HT-29 (cell line): Measurements from ENCODE around the gene S1PR4. TPM values are rescaled to one million over a fixed set of nuclear protein-coding genes. Genes with fewer than 3 reads are reported as not detected.

Experiments
- DNase-seq: peaks from one replicate; pipeline ENCODE4 v3.0.0-alpha.2; 2015; ENCODE audit warnings: low spot score
- total RNA-seq: library from RNA; depleted of rRNA; stranded (reverse); fragments of >200 nt; shearing (Covaris generic); gene quantifications from 2 replicates; pipeline ENCODE4 v1.2.3, GENCODE V29; 2014; rRNA removed

The S1PR4 gene
- total RNA-seq, result not detected in 2 replicates

GRCh38 chr19:3178377-3178972 lies at the start of gene S1PR4:
Gene S1PR4, plus strand, starts transcription at chr19:3178769. Its CDS starts 24 bp downstream, at chr19:3178793.
- no peak for DNase-seq

- DNase-seq, result peak; percentile 50
These were observed 49.5 kb upstream of the S1PR4 start for GRCh38 chr19:3129112-3129511.

DNA sequence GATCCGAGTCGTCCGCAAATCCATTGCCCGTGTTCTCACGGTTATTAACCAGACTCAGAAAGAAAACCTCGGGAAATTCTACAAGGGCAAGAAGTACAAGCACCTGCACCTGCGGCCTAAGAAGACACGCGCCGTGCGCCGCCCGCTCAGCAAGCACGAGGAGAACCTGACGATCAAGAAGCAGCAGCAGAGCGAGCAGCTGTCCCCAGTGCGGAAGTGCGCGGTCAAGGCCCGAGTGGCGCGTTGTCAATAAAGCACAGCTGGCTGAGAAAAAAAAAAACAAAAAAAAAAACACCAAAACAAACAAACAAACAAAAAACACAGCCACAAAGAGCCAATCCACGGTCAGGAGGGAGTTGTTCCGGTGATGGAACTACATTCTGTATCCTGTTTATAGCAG lies 47.4 kb upstream of the S1PR4 start:
- DNase-seq, result no peak

DNA sequence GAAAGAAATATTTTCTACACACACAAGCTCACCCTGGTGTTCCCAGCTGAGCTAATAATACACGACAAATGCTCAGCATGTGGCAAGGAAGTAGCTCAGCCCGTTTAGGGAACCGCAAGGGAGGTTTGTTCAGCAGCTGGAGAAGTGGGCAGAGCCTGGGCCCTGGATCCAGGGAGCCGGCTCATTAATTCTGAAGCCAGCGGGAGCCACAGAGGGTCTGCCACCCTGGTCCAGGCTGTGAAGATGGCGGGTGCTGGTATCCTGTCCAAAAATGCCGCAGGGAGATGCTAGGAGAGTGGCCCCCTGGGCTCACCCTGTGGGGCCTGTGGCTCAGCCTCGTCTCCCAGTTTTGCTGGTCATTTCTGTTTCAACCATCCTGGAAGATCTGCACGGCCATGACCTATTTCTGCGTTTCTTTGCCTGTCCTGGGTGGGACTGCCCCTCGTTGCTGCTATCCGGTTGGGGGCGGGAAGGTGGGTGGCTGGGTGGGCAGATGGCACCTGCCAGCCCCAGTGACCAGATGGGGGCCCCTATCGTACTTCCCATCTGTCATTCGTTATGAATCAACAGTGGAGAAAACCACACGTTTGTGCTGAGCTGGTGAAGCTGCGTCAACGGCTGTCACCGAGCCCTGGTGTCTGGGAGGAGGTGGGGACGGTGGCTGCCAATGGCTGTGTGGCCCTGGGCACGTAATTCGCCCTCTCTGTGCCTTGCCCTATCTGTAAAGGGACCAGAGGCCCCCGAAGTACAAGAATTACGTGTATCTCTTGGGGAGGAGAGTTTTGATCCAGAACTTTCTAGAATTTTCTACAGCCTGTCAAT lies 45.4 kb upstream of the S1PR4 start:
- peak; percentile 53 for DNase-seq

DNA sequence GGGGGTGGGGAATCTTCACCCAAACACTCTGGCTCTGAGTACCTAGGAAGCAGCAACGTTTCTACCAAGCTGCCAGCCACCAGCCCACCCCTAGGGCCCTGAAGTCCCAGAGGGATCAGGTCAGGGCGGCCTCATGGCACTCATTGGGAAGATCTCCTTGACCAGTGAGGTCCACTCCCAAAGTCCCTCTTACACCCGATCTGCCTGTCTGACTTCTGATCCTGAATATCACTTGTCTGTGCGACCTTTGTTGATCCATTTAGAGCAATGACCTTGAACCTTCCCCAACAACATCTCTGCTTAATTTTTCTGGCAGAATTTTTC lies 44.8 kb upstream of the S1PR4 start:
- DNase-seq, result no peak

DNA sequence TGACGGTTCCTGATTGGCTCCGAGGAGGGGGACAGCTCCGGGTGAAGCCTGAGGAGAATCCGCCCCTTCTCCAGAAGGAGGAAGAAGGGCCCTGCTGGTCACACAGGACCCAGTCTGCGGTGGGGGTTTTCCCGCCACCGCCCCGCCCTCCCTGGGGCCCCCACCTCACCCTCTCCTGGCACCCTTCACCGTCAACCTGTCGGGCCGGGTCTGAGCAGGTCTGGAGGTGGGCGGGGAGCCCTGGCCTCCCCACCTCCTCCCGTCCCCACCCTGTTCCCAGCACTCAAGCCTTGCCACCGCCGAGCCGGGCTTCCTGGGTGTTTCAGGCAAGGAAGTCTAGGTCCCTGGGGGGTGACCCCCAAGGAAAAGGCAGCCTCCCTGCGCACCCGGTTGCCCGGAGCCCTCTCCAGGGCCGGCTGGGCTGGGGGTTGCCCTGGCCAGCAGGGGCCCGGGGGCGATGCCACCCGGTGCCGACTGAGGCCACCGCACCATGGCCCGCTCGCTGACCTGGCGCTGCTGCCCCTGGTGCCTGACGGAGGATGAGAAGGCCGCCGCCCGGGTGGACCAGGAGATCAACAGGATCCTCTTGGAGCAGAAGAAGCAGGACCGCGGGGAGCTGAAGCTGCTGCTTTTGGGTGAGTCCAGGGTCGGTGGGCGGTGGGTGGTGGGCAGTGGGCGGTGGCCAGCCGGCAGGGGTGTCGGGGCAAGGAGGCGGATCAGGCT lies 42.4 kb upstream of the S1PR4 start, which contains the start of gene GNA15:
Gene GNA15 (plus strand): TSS at position 73 of the 723 bp plus-strand sequence. CDS start 418 bp downstream, at position 491.
- peak; percentile 38 for DNase-seq

DNA sequence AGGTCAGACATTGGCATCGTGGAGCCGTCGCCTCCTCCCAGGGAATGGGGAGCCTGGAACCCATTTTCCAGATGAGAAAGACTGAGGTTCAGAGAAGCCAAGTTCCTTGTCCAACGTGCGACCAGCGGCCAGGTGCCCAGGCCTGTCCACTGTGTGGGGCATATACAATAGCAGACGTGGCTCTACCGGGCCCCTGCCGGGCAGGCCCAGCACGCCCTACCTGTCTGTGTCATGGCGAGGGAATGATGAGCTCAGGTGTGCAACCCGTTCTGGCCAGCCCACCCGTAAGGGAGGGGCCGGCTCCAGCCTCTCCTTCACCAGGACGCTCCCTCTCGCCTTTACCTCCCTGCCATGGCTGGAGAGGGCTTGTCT lies 41.9 kb upstream of the S1PR4 start:
- peak; percentile 12 for DNase-seq

DNA sequence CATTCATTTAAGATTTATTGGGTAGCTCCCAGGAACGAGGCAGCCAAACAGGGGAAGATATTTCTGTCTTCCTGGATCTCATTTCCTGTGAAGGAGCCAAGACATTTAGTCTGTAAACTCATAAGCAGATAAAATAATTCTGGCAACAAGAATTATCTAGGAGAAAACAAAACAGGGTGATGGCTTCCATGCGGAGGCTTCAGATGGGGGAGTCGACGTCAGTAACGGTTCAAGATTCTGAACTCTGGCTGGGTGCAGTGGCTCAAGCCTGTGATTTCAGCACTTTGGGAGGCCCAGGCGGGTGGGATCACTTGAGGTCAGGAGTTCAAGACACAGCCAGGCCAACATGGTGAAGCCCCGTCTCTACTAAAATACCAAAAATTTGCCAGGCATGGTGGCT lies 41.5 kb upstream of the S1PR4 start:
- no peak for DNase-seq

GRCh38 chr19:3138268-3138667 lies 40.3 kb upstream of the S1PR4 start:
- no peak for DNase-seq

DNA sequence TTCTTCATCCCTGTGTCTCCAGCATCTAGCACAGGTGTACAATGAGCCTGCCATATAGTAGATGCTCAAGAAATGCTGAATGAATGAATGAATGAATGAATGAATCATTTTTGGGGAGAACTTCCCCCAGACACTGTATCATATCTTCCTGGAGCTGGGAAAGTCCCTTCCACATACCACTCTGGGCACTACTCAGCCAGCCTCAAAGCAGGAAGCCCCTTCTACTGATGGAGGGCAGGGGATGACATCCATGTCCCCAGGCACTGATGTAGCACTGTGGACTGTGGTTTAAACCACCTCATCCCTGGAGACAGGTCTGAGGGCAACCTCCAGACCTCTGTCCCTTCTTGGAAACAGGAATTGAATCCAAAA lies 37.9 kb upstream of the S1PR4 start:
- DNase-seq, result no peak

DNA sequence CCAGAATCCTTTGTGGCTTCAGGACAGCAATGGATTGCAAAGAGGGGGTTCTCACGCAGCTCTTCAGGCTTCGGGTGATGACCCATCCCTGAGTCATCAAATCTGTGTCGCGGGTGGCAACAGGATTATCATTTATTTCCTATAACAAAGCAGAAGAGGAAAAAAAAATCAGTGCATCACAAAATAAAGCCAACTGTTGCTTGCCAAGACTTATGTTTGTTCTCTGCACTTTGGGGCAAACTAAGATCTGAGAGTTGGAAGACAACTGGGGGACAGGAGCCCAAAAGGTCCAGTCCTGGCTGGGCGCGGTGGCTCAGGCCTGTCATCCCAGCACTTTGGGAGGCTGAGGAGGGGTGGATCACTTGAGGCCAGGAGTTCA lies 36.3 kb upstream of the S1PR4 start:
- peak; percentile 32 for DNase-seq

DNA sequence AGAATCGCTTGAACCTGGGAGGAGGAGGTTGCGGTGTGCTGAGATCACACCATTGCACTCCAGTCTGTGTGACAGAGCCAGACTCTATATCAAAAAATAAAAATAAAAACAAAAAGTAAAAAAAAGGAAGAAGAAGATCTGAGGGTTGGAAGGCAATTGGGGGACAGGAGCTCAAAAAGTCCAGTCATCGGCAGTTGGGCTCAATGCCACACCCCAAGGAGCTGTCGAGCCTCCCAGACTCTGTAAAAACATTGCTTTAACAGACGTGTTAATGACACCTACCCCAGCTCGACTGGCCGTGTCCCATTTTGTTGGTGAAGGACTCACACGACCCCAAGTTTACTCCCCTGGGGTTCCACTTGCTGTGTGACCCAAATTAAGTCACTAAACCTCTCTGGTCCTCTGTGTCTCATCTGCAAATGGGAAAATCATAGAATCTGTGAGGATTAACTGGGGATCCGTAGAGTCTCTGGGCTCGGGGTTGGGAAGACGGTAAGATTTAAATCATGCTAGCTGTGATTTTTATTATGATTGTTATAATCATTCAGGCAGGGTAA lies 35.7 kb upstream of the S1PR4 start:
- DNase-seq, result no peak

DNA sequence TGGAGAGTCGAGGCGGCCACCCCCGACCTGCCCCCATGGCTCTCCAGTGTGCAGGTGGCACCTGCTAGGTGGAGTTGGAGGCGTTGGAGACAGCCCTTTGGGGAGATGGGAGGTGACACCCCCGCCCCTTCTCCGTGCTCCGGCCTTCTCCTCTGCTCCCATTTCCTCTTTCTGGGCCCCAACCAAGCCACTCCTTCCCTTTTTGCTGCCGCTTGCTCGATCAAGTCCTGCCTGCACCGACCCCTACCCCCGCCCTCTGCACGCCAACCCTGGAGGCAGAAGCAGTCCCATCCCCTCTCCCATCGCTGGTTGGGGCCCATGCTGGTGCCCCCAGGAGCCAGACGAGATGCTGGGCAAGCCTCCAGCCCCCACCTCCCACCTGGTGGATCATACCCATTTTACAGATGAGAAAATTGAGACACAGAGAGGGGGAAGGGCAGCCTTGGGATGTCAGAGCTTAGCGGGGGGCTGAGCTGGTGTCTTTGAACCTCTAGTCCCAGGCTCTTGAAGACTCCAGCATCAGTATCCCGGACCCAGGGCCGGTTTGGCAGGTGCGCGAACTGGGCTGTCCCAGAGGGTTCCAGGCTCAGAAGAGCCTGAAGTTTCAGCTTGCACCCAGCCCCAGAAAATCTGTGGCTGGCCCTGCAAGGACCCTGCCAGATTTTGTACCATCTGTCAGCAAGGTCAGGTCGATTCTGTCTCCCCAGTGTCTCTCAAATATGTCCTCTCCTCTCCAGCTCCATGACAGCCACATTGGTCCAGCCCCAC lies 32.5 kb upstream of the S1PR4 start:
- DNase-seq, result no peak

DNA sequence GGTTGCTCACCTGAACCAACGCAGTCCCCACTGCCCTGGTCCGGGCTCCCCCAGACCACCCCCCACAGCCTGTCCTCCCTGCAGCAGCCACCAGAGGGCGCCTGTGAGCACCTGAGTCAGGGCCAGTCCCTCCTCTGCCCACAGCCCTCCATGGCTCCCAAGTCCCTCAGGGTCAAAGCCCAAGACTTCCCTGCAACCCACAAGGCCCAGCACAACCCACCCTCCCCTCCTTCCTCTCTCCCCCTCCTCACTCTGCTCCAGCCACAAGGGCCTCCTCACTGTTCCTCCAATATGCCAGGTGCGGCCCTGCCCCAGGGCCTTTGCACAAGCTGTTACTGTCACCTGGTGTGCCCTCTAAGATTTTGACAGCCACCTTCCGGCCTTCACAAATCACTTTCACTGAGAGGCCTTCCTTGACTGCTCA lies 31.9 kb upstream of the S1PR4 start:
- DNase-seq, result no peak

DNA sequence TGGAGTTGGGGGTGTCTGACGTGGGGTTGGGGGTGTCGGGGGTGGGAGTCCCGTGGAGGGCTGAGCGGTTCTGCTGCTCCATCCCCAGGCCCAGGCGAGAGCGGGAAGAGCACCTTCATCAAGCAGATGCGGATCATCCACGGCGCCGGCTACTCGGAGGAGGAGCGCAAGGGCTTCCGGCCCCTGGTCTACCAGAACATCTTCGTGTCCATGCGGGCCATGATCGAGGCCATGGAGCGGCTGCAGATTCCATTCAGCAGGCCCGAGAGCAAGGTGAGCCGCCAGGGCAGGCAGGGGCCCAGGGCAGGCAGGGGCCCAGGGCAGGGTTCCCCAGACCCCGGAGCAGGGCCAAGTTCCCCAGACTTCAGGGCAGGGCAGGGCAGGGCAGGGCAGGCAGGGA lies 30.1 kb upstream of the S1PR4 start:
- no peak for DNase-seq

GRCh38 chr19:3149089-3149488 lies 29.5 kb upstream of the S1PR4 start:
- DNase-seq, result no peak

GRCh38 chr19:3149526-3150505 lies 28.8 kb upstream of the S1PR4 start:
- DNase-seq, result no peak

GRCh38 chr19:3150739-3151329 lies 27.7 kb upstream of the S1PR4 start:
- no peak for DNase-seq

DNA sequence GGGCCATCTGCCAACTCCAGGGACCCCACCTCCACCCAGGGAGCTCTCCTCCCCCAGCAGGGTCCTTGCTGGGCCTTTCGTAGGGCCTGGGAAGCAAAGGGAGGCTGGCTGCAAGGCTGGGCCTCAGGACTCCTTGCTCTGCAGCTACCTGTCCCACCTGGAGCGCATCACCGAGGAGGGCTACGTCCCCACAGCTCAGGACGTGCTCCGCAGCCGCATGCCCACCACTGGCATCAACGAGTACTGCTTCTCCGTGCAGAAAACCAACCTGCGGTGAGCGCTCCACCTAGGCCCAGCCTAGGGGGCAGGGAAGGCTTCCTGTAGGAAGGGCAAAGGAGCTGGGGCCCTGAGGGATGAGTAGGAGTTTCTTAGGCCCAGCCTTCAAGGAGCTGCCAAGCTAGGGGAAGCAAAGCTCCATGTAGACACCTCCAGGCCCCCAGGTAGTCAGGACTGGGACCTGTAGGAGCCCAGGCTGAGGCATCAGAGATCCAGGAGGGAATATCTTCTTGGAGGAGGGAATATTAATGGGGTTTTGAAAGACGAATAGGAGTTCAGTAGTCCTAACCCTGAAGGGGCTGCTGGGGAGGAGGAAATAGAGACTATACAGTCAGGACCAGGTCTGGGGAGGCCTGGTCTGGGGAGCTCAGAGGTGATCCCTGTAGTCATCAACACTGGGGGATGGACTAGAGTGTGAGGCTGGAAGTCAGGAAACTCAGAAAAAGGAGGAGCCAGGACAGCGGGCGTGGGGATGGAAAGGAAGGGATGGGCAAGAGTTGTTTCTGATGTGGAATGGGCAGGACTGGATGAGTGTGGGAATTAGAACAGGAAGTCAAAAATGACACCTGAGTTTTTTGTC lies 26.8 kb upstream of the S1PR4 start:
- DNase-seq, result no peak
